Right renal cortex interstitium (tissue), 3 donors: ENCODE results near the gene MAP3K3. TPM values are rescaled to one million over a fixed set of nuclear protein-coding genes. Genes with fewer than 3 reads are reported as not detected.

Experiments used
- DNase-seq, 3 donors: peaks; one replicate each; pipeline ENCODE4 v3.0.0-alpha.2; 2013; ENCODE audit warnings: low read depth in 3 of 3, low spot score in 2 of 3
- polyA plus RNA-seq, 3 donors: library from polyadenylated mRNA; unstranded; fragments of 120-200 nt; gene quantifications; one replicate each; pipeline ENCODE4 v1.2.1, GENCODE V29; 2013; ENCODE audit not compliant: insufficient read length in 3 of 3

The MAP3K3 gene
- polyA plus RNA-seq, result 10 to 100 TPM; 26.3 to 27.9 (median 27.2) TPM

DNA sequence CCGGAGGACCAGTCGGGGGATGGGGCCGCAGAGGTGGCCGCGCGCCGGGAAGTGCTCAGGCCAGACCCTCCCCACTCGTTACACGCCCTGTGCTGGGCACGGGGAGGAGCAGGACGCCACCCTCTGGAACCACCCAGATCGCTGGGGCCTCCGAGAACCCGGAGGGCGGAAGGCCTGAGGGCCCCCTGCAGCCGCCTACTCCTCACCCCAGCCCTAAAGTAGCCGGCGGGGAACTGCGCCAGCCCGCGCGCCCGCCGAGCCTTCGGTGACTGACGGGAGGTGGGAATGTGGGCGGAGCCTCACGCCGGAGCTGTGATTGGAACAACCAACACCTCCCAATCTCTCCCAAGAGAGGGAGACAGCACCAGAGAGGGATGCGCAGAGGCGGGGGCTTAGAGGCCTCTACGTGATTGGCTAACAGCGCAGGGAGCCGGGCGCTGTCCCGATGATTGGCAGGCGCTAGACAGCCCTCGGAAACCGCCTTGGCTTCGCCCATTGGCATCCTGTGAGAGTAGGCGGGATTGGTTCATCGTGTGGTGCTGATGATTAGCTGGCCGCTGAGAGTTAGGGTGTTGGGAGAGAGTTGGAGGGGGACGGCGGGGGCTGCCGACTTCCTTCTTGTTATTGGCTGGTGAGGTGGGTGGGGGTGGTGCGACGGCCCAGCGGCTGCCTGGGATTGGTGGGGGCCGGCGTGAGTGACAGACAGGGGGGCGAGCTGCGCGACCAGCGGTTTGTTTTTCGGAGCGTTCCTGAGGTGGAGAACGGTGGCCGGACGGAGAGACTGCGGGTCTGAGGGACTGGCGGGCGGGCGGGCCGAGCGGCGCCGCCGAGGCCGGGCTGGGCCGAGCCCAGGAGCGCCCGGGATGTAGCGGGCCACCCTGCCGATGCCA lies at the start of gene MAP3K3:
MAP3K3 (plus strand) TSS at position 734 of the 890 bp plus-strand sequence. CDS start 343 bp downstream, outside the sequence.
- peak; percentile 98 to 99 (median 98) for DNase-seq

- no peak for DNase-seq
These were observed 48.6 kb upstream of the MAP3K3 start for GRCh38 chr17:63573634-63574033.

DNA sequence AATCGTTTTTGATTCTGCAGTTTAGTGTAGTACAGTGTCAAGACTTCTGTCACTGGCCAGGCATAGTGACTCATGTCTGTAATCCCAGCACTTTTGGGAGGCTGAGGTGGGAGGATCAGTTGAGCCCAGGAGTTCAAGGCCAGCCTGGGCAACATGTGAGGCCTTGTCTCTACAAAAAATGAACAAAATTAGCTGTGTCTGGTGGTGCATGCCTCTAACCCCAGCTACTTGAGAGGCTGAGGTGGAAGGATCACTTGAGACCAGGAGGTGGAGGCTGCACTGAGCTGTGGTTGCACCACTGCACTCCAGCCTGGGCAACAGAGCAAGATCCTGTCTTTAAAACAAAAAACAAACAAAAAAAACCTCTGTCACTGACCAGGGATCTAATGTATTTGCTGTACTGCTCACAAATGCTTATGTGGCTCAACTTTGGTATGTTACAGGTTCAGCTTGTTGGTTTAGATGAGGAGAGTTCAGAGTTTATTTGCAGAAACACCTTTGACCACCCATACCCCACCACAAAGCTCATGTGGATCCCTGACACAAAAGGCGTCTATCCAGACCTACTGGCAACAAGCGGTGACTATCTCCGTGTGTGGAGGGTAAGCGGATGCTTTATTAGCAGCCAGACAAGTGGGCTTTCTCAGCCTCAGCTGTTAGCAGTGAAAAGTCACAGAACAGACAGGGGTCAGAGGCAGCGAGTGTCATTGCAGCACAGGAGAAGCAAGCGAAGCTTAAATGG lies 44.0 kb upstream of the MAP3K3 start:
- no peak for DNase-seq

DNA sequence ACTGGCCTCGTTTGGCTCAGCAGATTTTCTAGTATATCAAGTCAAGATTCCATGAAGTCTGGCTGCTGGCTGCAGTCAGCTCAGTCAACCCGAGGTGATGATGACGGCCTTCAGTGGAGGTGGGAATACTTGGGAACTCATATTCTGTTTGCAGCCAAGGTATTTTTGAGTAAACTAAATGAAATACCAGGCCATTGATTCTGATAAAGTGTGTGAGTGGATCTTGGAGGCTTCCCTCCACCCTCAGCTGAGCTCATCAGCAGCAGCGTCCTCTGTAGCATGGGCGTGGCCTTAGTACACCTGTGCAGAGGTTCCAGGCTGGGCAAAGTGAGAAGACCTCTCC lies 43.5 kb upstream of the MAP3K3 start:
- DNase-seq, result no peak

DNA sequence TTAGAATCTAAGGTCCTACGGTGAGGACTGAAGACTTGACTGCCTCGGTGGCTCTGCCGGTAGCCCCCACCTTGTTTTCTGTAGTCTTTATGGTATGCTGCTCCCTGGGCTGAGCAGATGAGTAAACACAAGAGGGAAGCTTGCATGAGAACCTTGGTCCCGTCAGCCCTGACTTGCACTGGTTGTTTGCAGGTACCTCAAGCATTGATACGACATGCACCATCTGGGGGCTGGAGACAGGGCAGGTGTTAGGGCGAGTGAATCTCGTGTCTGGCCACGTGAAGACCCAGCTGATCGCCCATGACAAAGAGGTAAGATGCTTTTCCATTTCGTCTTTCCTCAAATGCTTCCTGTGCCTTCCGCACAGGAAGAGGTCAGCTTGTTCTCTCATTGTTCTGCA lies 42.6 kb upstream of the MAP3K3 start:
- DNase-seq, result no peak

DNA sequence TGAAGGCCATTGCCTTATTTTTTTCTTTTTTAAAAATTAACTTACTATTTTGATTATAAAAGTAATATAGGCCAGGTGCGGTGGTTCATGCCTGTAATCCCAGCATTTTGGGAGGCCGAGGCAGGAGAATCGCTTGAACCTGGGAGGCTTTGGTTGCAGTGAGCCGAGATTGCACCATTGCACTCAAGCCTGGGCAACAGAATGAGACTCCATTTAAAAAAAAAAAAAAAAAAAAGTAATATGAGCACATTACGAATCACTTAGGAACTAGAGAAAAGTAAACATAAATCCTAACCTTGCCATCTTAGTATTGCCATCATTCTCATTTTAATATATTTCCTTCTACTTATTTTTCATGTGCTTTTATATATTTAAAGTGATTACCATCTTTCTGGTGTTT lies 34.4 kb upstream of the MAP3K3 start:
- no peak for DNase-seq

- no peak for DNase-seq
These were observed 33.4 kb upstream of the MAP3K3 start for GRCh38 chr17:63588797-63589196.

DNA sequence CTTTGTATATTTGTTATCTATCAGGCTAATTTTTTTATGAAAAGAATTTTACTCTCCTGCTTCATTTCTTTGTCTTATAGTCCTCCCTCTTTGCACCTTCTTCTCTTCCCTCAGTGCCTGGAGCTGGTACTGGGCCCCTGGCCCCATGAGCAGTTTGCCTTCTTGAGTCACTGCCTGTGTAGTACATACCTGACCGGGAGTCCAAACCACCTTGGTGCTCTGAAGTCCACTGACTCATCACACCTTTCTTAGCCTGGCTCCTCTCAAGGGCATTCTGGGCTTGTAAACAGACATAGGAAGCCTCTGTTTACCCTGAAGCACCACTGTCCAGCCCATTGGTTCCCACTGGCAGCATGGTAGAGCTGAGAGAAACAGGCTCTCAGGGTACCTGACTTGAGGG lies 32.6 kb upstream of the MAP3K3 start:
- no peak for DNase-seq

GRCh38 chr17:63592797-63593196 lies 29.4 kb upstream of the MAP3K3 start:
- no peak for DNase-seq

- no peak for DNase-seq
These were observed 27.1 kb upstream of the MAP3K3 start for GRCh38 chr17:63595132-63595531.

- DNase-seq, result no peak
These were observed 25.2 kb upstream of the MAP3K3 start for GRCh38 chr17:63596856-63597586.

DNA sequence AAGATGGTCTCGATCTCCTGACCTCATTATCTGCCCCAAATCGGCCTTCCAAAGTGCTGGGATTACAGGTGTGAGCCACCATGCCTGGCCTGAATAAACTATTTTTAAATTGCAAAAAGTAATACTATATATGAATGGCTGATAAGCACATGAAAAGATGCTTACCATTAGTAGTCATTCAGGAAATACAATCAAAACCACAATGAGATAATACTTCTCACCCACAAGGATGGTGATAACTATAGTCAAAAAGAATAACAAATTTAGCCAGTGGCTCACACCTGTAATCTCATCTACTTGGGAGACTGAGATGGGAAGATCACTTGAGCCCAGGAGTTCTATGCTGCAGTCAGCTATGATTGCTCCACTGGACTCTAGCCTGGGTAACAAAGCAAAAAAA lies 23.9 kb upstream of the MAP3K3 start:
- DNase-seq, result no peak

GRCh38 chr17:63600569-63601438 lies 21.4 kb upstream of the MAP3K3 start, which contains the start of gene TACO1:
Gene TACO1, plus strand, starts transcription at chr17:63600895. Its CDS starts 189 bp downstream, at chr17:63601084.
- peak; percentile 55 to 76 (median 62) for DNase-seq

- DNase-seq, result no peak
These were observed 20.5 kb upstream of the MAP3K3 start for GRCh38 chr17:63601439-63602371.

GRCh38 chr17:63609816-63610573 lies 12.2 kb upstream of the MAP3K3 start:
- no peak for DNase-seq

DNA sequence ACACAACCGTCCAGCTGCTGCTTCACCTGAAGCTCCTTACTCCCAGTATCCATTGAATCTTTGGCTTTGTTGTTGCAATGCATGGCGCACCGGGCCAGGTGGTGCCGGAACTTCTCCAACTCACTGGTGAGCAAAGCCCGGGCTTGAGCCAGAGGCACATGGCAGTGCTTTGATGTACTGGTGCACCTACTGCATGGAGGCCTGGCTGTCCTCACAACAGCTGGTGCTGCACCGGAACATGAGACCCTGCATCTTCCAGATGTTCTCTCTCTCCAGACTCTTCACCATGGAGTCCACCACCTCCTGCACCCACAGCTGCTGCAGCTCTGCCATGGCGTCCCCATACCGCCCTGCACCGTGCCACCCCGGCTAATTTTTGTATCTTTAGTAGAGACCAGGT lies 11.4 kb upstream of the MAP3K3 start:
- no peak for DNase-seq

- DNase-seq, result no peak
These were observed 10.9 kb upstream of the MAP3K3 start for GRCh38 chr17:63611354-63611753.

DNA sequence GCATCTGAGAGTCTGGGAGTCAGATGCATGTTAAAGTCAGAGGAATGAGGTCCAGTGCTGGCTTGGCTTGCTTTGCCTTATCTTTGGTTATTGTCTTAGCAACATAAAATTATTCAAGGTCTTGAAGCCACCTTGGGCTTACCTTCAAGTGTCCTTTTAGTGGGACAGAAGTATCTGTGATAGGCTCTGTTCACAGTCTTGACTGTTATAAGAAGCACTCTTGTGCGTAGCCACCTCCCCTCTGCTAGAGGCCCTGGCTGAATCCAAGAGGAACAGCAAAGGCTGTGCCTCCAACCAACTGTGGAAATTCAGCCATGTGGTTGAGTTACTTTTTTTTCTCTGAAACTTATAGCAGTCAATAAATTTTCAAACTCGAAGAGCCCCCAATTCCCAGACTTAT lies 8.6 kb upstream of the MAP3K3 start:
- DNase-seq, result no peak
